A549 (cell line): Measurements from ENCODE around the gene SCN9A. TPM values are rescaled to one million over a fixed set of nuclear protein-coding genes. Genes with fewer than 3 reads are reported as not detected.

ENCODE experiments used
- ATAC-seq, 2 experiments: fragments of 200-7000 bp in 1 of 2; fragments of >200 bp in 1 of 2; cut with Nextera tagmentation in 1 of 2; cut with Tn5 transposase in 1 of 2; 3 replicates each; pipeline versions ENCODE4 v1.8.0 to v1.9.1; 2018 to 2020; ENCODE audit warnings: mild to moderate bottlenecking in 1 of 2, moderate library complexity in 1 of 2
- CTCF ChIA-PET: fragments of 300-600 bp; sonication (Branson Sonifier 250); formaldehyde crosslinking; extraction: SDS; loops from one replicate; lab custom pipeline; 2021; ENCODE audit warnings: antibody characterized with exemption, inconsistent platforms; lab: Yijun Ruan, JAX
- POLR2A ChIA-PET: fragments of 350-600 bp; formaldehyde crosslinking; extraction: SDS; loops from one replicate; lab custom pipeline; 2021; ENCODE audit warnings: antibody characterized with exemption, inconsistent platforms; lab: Yijun Ruan, JAX
- DNase-seq, 2 experiments: peaks; one replicate each; pipeline versions ENCODE4 v3.0.0 to v3.0.0-alpha.2; 2011 to 2016; ENCODE audit warnings: low read depth in 1 of 2, low spot score in 1 of 2
- FAIRE-seq: peaks from 2 replicates; lab custom pipeline; 2011; peaks lifted over from hg19 to GRCh38; lab: Jason Lieb, UNC
- H3K27ac ChIP-seq, 2 experiments: fragments of >200 bp; sonication (Bioruptor Twin); formaldehyde crosslinking; 3 replicates each; pipeline ENCODE4 v1.5.1; 2016 to 2017
- H3K4me1 ChIP-seq: fragments of >200 bp; sonication (Bioruptor Twin); formaldehyde crosslinking; 3 replicates; pipeline ENCODE4 v1.6.1; 2016
- H3K4me2 ChIP-seq: fragments of >200 bp; sonication (Bioruptor Twin); formaldehyde crosslinking; 3 replicates; pipeline ENCODE4 v1.6.1; 2016
- H3K4me3 ChIP-seq: fragments of >200 bp; sonication (Bioruptor Twin); formaldehyde crosslinking; 3 replicates; pipeline ENCODE4 v1.5.1; 2016
- H3K9me3 ChIP-seq: fragments of >200 bp; sonication (Bioruptor Twin); formaldehyde crosslinking; 3 replicates; pipeline ENCODE4 v1.6.1; 2016
- BCL3 ChIP-seq: fragments of >200 bp; sonication (Bioruptor Twin); formaldehyde crosslinking; IDR thresholded peaks from 3 replicates; pipeline ENCODE4 v1.6.1; 2016
- CBX2 ChIP-seq: fragments of 200-600 bp; sonication (generic); IDR thresholded peaks from 2 replicates; pipeline ENCODE4 v1.6.1; 2016; ENCODE audit warnings: low read depth, mild to moderate bottlenecking, borderline replicate concordance
- CTCF ChIP-seq: fragments of >200 bp; sonication (Bioruptor Twin); formaldehyde crosslinking; IDR thresholded peaks from 3 replicates; pipeline ENCODE4 v1.5.1; 2016
- E2F6 ChIP-seq: IDR thresholded peaks from 2 replicates; pipeline ENCODE4 v1.6.1; 2012; ENCODE audit warnings: low read depth, borderline replicate concordance
- ELK1 ChIP-seq: fragments of 150-350 bp; IDR thresholded peaks from 2 replicates; pipeline ENCODE4 v1.6.1; 2014; ENCODE audit warnings: low read depth, mild to moderate bottlenecking, low read length
- FOSL2 ChIP-seq, 2 experiments: fragments of 450-650 bp in 1 of 2; fragments of >200 bp in 1 of 2; sonication (Bioruptor Twin) in 1 of 2; formaldehyde crosslinking; IDR thresholded peaks; 2 replicates each; pipeline versions ENCODE4 v1.5.0 to v1.6.1; 2016 to 2020; ENCODE audit warnings: mild to moderate bottlenecking in 1 of 2, moderate library complexity in 1 of 2
- GATA3 ChIP-seq: IDR thresholded peaks from 2 replicates; pipeline ENCODE4 v1.6.1; 2012; ENCODE audit warnings: borderline replicate concordance
- HES2 ChIP-seq: fragments of >200 bp; sonication (Bioruptor Twin); formaldehyde crosslinking; IDR thresholded peaks from 2 replicates; pipeline ENCODE4 v1.6.1; 2016
- HEYL ChIP-seq: fragments of 250-450 bp; sonication (Bioruptor Pico); IDR thresholded peaks from 2 replicates; pipeline ENCODE4 v1.8.0; 2021; ENCODE audit warnings: mild to moderate bottlenecking, moderate library complexity
- JUN ChIP-seq, 2 experiments: fragments of >200 bp; sonication (Bioruptor Twin); formaldehyde crosslinking; IDR thresholded peaks; 2 replicates in 1 of 2; 3 replicates in 1 of 2; pipeline ENCODE4 v1.6.1; 2016 to 2017
- MAFK ChIP-seq: fragments of 450-650 bp; IDR thresholded peaks from 2 replicates; pipeline ENCODE4 v1.6.1; 2014; ENCODE audit not compliant: partially characterized antibody
- MAX ChIP-seq: IDR thresholded peaks from 2 replicates; pipeline ENCODE4 v1.6.1; 2012
- MYC ChIP-seq: IDR thresholded peaks from 2 replicates; pipeline ENCODE4 v1.6.1; 2012; ENCODE audit warnings: mild to moderate bottlenecking, inconsistent platforms, low read length, improper control_type of control experiment, borderline replicate concordance
- NFE2L2 ChIP-seq: fragments of 150-350 bp; conservative IDR thresholded peaks from 2 replicates; pipeline ENCODE4 v1.6.1; 2014; ENCODE audit warnings: low read length
- NPAS2 ChIP-seq: fragments of 250-450 bp; sonication (Bioruptor Pico); IDR thresholded peaks from 2 replicates; pipeline ENCODE4 v1.8.0; 2022; ENCODE audit warnings: mild to moderate bottlenecking, moderate library complexity, borderline replicate concordance
- PHF8 ChIP-seq: fragments of 200-600 bp; sonication (generic); IDR thresholded peaks from 2 replicates; pipeline ENCODE4 v1.6.1; 2016; ENCODE audit warnings: low read depth, mild to moderate bottlenecking, antibody characterized with exemption, moderate library complexity, borderline replicate concordance
- POLR2AphosphoS2 ChIP-seq: conservative IDR thresholded peaks from 2 replicates; pipeline ENCODE4 v1.6.1; 2012; ENCODE audit warnings: low read length, improper control_type of control experiment, inconsistent platforms
- RAD21 ChIP-seq, 2 experiments: fragments of >200 bp in 1 of 2; sonication (Bioruptor Twin) in 1 of 2; formaldehyde crosslinking in 1 of 2; IDR thresholded peaks in 1 of 2; conservative IDR thresholded peaks in 1 of 2; 2 replicates in 1 of 2; 3 replicates in 1 of 2; pipeline ENCODE4 v1.6.1; 2012 to 2018; ENCODE audit warnings: inconsistent platforms in 1 of 2
- REST ChIP-seq: fragments of 200-600 bp; sonication (generic); IDR thresholded peaks from 2 replicates; pipeline ENCODE4 v1.6.1; 2016; ENCODE audit warnings: antibody characterized with exemption, mild to moderate bottlenecking, moderate library complexity
- ZC3H11A ChIP-seq: fragments of 450-650 bp; IDR thresholded peaks from 2 replicates; pipeline ENCODE4 v1.6.1; 2014; ENCODE audit warnings: antibody characterized with exemption, mild to moderate bottlenecking
- ZSCAN20 ChIP-seq: fragments of 250-450 bp; sonication (Bioruptor Pico); IDR thresholded peaks from 2 replicates; pipeline ENCODE4 v1.8.0; 2022; ENCODE audit warnings: mild to moderate bottlenecking, moderate library complexity
- WGBS: methylation state at CpG from one replicate; pipeline ENCODE4 v1.1.6; 2017; ENCODE audit errors: missing lambda C conversion rate; 5-methylcytosine and 5-hydroxymethylcytosine counted together
- polyA plus RNA-seq, 4 experiments: library from polyadenylated mRNA; depleted of rRNA in 3 of 4; stranded (reverse); fragments of >200 nt; fragmentation: RNase III in 1 of 4; extraction: RNeasy Plus Mini Kit Qiagen cat#74134 plus additional on column Dnase treatment in 1 of 4; gene quantifications; 2 replicates in 3 of 4; 3 replicates in 1 of 4; pipeline ENCODE4 v1.2.3, GENCODE V29; 2011 to 2017

Gene SCN9A
- polyA plus RNA-seq, 2 of the 4 experiments (the other 2 are of a cell fraction) = 7.7 to 23.6 TPM

- no peaks in the 10 kb centered on the region for H3K9me3 ChIP-seq
- no peak for FAIRE-seq
- ATAC-seq = no peak
- ChIA-PET POLR2A (no interaction called here), CTCF (no interaction called here)
- WGBS = 67% methylated on average over 2 of the region's 2 CpGs
- no peak overlapping the region for H3K4me2 ChIP-seq
- DNase-seq = no peak
- no peak for TF ChIP-seq BCL3
- TF ChIP-seq CBX2 = no peak
- TF ChIP-seq E2F6 = no peak
- no peak for TF ChIP-seq FOSL2 (IDR thresholded peaks at IDR 0.05)
- TF ChIP-seq FOSL2 (CRISPR knock-in tag; IDR thresholded peaks at IDR 0.05) = no peak
- no peak for TF ChIP-seq JUN (IDR thresholded peaks at IDR 0.05)
- H3K4me1 ChIP-seq = no peaks in the 10 kb centered on the region
- H3K27ac ChIP-seq = no peak overlapping the region
- no peak overlapping the region for H3K4me3 ChIP-seq
Measured at GRCh38 chr2:166297951-166298350, 77.8 kb downstream of the SCN9A start.

- ATAC-seq = no peak
- no peak overlapping the region for H3K27ac ChIP-seq
- POLR2A ChIA-PET = no interaction called here
- H3K4me3 ChIP-seq = no peak overlapping the region
- CTCF ChIA-PET = interaction anchor here (0.6 kb wide), 1 partner anchor 237 kb away, joined by 4 read pairs; no protein-coding TSS in a partner anchor
- no peak for TF ChIP-seq GATA3
- DNase-seq = no peak
- no peak overlapping the region for H3K4me2 ChIP-seq
- 45% methylated on average over 1 of the region's 1 CpG for WGBS
- H3K9me3 ChIP-seq = no peaks in the 10 kb centered on the region
- no peaks in the 10 kb centered on the region for H3K4me1 ChIP-seq
- FAIRE-seq = no peak
Measured at GRCh38 chr2:166293984-166294383, 81.8 kb downstream of the SCN9A start.

- Histone ChIP-seq H3K9me3 (no peaks in the 10 kb centered on the region), H3K4me3 (no peak overlapping the region), H3K27ac (no peak overlapping the region), H3K4me1 (no peaks in the 10 kb centered on the region)
- FAIRE-seq = no peak
- POLR2A ChIA-PET = no interaction called here
- no peak for DNase-seq
- no peak for ATAC-seq
- no peak for TF ChIP-seq PHF8
- TF ChIP-seq MAX = no peak
- TF ChIP-seq MAFK = no peak
- no peak for TF ChIP-seq REST
- TF ChIP-seq ELK1 = no peak
- no peak for TF ChIP-seq CTCF
- no peak for TF ChIP-seq NFE2L2
- no peak for TF ChIP-seq JUN (IDR thresholded peaks at IDR 0.05)
- no peak for TF ChIP-seq ZSCAN20
- no peak for TF ChIP-seq RAD21 (conservative IDR thresholded peaks at IDR 0.05 in 1 of 2, IDR thresholded peaks at IDR 0.05 in 1 of 2)
- TF ChIP-seq POLR2AphosphoS2 = no peak
- no peak for TF ChIP-seq BCL3
- no peak for TF ChIP-seq ZC3H11A
- no peak for TF ChIP-seq MYC
- TF ChIP-seq NPAS2 (CRISPR knock-in tag) = no peak
- no peak for TF ChIP-seq FOSL2 (IDR thresholded peaks at IDR 0.05)
- TF ChIP-seq FOSL2 (CRISPR knock-in tag; IDR thresholded peaks at IDR 0.05) = no peak
- no peak for TF ChIP-seq HES2
- TF ChIP-seq HEYL (CRISPR knock-in tag) = no peak
- TF ChIP-seq, all 56 proteins: peak for 0
- CTCF ChIA-PET = no interaction called here
- no peak overlapping the region for H3K4me2 ChIP-seq
Measured at GRCh38 chr2:166285215-166285614, 90.5 kb downstream of the SCN9A start.
